GM23338 (cell line): ENCODE data around the gene GSG1L. TPM values are rescaled to one million over a fixed set of nuclear protein-coding genes. Genes with fewer than 3 reads are reported as not detected.

Experiments
- ATAC-seq: fragments of 200-7000 bp; cut with Tn5 transposase; 3 replicates; pipeline ENCODE4 v1.9.1; 2020
- DNase-seq: peaks from one replicate; pipeline ENCODE4 v3.0.0-alpha.2; 2015; ENCODE audit warnings: low spot score
- H2AFZ ChIP-seq: fragments of 200-600 bp; sonication (generic); 2 replicates; pipeline ENCODE4 v1.8.0; 2016; ENCODE audit warnings: antibody characterized with exemption, mild to moderate bottlenecking, moderate library complexity
- H3F3A ChIP-seq: fragments of 200-600 bp; sonication (generic); replicated peaks from 2 replicates; pipeline ENCODE4 v1.8.0; 2017; ENCODE audit warnings: antibody characterized with exemption, mixed run types, low read depth
- H3K27ac ChIP-seq: fragments of 200-600 bp; sonication (generic); 2 replicates; pipeline ENCODE4 v1.6.1; 2016; ENCODE audit warnings: low read depth
- H3K27me3 ChIP-seq: fragments of 200-600 bp; sonication (generic); 2 replicates; pipeline ENCODE4 v1.8.0; 2016; ENCODE audit warnings: mild to moderate bottlenecking, mixed run types, moderate library complexity; ENCODE audit not compliant: insufficient read depth
- H3K36me3 ChIP-seq: fragments of 200-600 bp; sonication (generic); 2 replicates; pipeline ENCODE4 v1.8.0; 2016; ENCODE audit warnings: mild to moderate bottlenecking; ENCODE audit not compliant: insufficient read depth
- H3K4me1 ChIP-seq: fragments of 200-600 bp; sonication (generic); 2 replicates; pipeline ENCODE4 v1.8.0; 2016; ENCODE audit warnings: mild to moderate bottlenecking, moderate library complexity; ENCODE audit not compliant: insufficient read depth
- H3K4me2 ChIP-seq: fragments of 200-600 bp; sonication (generic); 2 replicates; pipeline ENCODE4 v1.7.1; 2017; ENCODE audit warnings: mixed run types
- H3K4me3 ChIP-seq: fragments of 200-600 bp; sonication (generic); 2 replicates; pipeline ENCODE4 v1.6.1; 2016; ENCODE audit warnings: mixed run types
- H3K79me2 ChIP-seq: fragments of 200-600 bp; sonication (generic); replicated peaks from 2 replicates; pipeline ENCODE4 v1.8.0; 2017; ENCODE audit warnings: mild to moderate bottlenecking; ENCODE audit not compliant: insufficient read depth
- H3K9me2 ChIP-seq: fragments of 200-600 bp; sonication (generic); 2 replicates; pipeline ENCODE4 v1.8.0; 2017; ENCODE audit not compliant: insufficient read depth
- H4K20me1 ChIP-seq: fragments of 200-600 bp; sonication (generic); replicated peaks from 2 replicates; pipeline ENCODE4 v1.8.0; 2017; ENCODE audit warnings: mild to moderate bottlenecking; ENCODE audit not compliant: insufficient read depth
- H3K27ac Mint-ChIP-seq: 2 replicates; pipeline ENCODE4 v1.8.0; 2020; ENCODE audit warnings: inconsistent platforms, mild to moderate bottlenecking, moderate library complexity, mixed read lengths
- H3K27me3 Mint-ChIP-seq: 3 replicates; pipeline ENCODE4 v1.8.0; 2022; ENCODE audit warnings: low read depth, mild to moderate bottlenecking, moderate library complexity, mixed read lengths, inconsistent platforms; ENCODE audit not compliant: insufficient read depth, poor library complexity
- H3K36me3 Mint-ChIP-seq: 3 replicates; pipeline ENCODE4 v1.8.0; 2021; ENCODE audit warnings: low read depth, mild to moderate bottlenecking, inconsistent platforms, moderate library complexity, mixed read lengths
- H3K4me1 Mint-ChIP-seq: 3 replicates; pipeline ENCODE4 v1.8.0; 2020; ENCODE audit warnings: mild to moderate bottlenecking, inconsistent platforms, mixed read lengths
- H3K4me3 Mint-ChIP-seq: 3 replicates; pipeline ENCODE4 v1.8.0; 2021; ENCODE audit warnings: moderate library complexity, mild to moderate bottlenecking, inconsistent platforms, mixed read lengths
- H3K9me3 Mint-ChIP-seq: 3 replicates; pipeline ENCODE4 v1.8.0; 2020; ENCODE audit warnings: moderate library complexity, mild to moderate bottlenecking, inconsistent platforms, mixed read lengths
- CTCF ChIP-seq, 2 experiments: fragments of 200-600 bp in 1 of 2; sonication (generic) in 1 of 2; conservative IDR thresholded peaks; 2 replicates each; pipeline versions ENCODE4 v1.5.1 to v1.6.1; 2016 to 2017; ENCODE audit warnings: antibody characterized with exemption in 2 of 2, low read depth in 2 of 2, mild to moderate bottlenecking in 2 of 2, moderate library complexity in 1 of 2
- ZNF462 ChIP-seq: fragments of 250-450 bp; sonication (Bioruptor Pico); IDR thresholded peaks from 2 replicates; pipeline ENCODE4 v1.5.0; 2020; ENCODE audit warnings: mild to moderate bottlenecking, moderate library complexity
- polyA plus RNA-seq: library from polyadenylated mRNA; unstranded; fragments of >200 nt; fragmentation: Nextera tagmentation; extraction: Ambion mirVana; gene quantifications from 2 replicates; pipeline ENCODE4 v1.2.1, GENCODE V29; 2016
- total RNA-seq: library from RNA; depleted of rRNA; stranded (reverse); fragments of >200 nt; shearing (Covaris generic); gene quantifications from 2 replicates; pipeline ENCODE4 v1.2.3, GENCODE V29; 2014

Gene GSG1L
- total and polyA plus RNA-seq, 2 experiments from 2014 or later, result 0.36 to 0.63 TPM

GRCh38 chr16:27880287-27880686 is 183.2 kb downstream of the GSG1L start (continued):
- TF ChIP-seq ZNF462 (CRISPR knock-in tag), result no peak

- H3K4me1 ChIP-seq, result no peaks in the 10 kb centered on the region
- H3K27me3 Mint-ChIP-seq, result peaks cover 19% of the 10 kb centered on the region
- no peaks in the 10 kb centered on the region for H3K79me2 ChIP-seq
- no peak overlapping the region for H3K4me3 ChIP-seq
- no peaks in the 10 kb centered on the region for H3K9me2 ChIP-seq
- H3K4me1 Mint-ChIP-seq, result no peaks in the 10 kb centered on the region
- H3K9me3 Mint-ChIP-seq, result peaks cover 50% of the 10 kb centered on the region
- ATAC-seq (no peak), DNase-seq (no peak)
- H3K27ac ChIP-seq, result no peak overlapping the region
- no peak overlapping the region for H3K4me2 ChIP-seq
- H3K36me3 ChIP-seq, result no peaks in the 10 kb centered on the region
- peaks cover 18% of the 10 kb centered on the region; the same call in 2 of the 3 replicates for H3K36me3 Mint-ChIP-seq
- H2AFZ ChIP-seq, result no peak overlapping the region
- H3F3A ChIP-seq, result no peaks in the 10 kb centered on the region
- no peak overlapping the region for H3K4me3 Mint-ChIP-seq
- TF ChIP-seq CTCF (conservative IDR thresholded peaks at IDR 0.05; ENCODE audit: low read depth in 2 of 2), result no peak
- TF ChIP-seq ZNF462 (CRISPR knock-in tag), result no peak
- no peak overlapping the region for H3K27ac Mint-ChIP-seq
- H4K20me1 ChIP-seq, result no peaks in the 10 kb centered on the region
- no peaks in the 10 kb centered on the region for H3K27me3 ChIP-seq
Measured at GRCh38 chr16:27879601-27880247, 183.8 kb downstream of the GSG1L start.
